Activated CD4-positive, CD25-positive, alpha-beta regulatory T cell (primary cell): Measurements from ENCODE around the gene TSHZ1.
A peak's percentile ranks its signal among the peaks of the same experiment; 100 is the strongest.

Experiments used
- DNase-seq, 4 experiments: peaks; one replicate each; lab custom pipeline; 2025; lab: John Stamatoyannopoulos, UW

The TSHZ1 gene

DNA sequence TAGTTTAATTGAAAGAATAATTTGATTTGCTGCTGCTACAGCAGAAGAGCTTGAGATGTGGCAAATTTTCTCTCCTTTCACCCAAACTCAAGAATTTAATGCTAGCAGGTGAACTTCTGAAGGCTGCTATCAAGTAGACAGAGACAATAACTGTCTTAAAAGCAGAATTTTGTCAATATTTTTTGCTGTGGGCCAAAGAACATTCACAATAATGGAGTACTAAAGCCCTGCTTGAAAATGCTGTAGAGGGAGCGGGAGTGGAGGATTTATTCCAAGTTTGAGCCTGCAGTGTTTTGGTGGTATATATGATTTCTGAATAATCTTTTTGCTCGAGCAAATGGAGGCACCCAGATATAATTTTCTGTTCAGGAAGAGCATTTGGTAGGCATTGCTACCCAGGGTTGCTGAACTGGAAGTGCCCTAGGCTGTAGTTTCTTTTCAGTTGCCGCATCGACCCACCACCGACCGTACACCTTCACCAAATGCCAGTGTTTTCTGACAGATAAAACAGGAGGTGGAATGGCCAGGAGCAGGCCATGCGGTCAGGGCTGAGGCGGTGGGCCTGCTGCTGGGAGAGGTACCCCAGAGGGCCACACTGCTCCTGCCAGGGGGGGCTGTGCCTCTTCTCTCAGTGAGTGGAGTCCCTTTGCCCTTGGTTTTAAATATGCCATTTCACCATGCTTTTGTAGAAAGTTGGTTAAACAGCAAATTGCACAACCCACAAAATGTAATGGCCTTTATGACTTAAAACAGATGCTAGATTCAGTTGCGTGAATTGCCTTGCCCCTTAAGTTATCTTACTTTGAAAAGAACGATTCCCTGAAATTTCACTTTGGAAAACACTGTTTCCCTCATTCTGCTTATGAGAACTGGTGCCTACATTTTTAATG is 36.4 kb downstream of the TSHZ1 start:
- DNase-seq: no peak

- no peak for DNase-seq
These were observed 37.2 kb downstream of the TSHZ1 start for GRCh38 chr18:75247611-75248421.

GRCh38 chr18:75248426-75249174 is 38.0 kb downstream of the TSHZ1 start:
- no peak for DNase-seq

DNA sequence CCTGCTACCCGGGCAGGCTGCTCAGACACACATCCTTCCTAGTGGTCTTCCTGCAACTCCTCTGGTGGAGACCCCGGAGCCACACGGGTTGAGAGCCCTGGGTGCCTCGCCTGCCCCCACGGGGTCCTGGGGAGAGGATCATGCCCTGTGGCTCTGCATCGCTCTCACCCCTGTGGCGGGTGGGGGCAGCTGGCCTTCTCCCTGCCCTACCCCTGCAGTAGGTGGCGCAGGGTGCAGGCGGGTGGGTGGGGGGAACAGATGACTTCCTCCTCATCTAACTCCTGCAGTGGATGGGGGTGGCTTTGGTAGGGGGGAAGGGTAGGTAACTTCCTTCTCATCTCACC is 38.5 kb downstream of the TSHZ1 start:
- no peak for DNase-seq

DNA sequence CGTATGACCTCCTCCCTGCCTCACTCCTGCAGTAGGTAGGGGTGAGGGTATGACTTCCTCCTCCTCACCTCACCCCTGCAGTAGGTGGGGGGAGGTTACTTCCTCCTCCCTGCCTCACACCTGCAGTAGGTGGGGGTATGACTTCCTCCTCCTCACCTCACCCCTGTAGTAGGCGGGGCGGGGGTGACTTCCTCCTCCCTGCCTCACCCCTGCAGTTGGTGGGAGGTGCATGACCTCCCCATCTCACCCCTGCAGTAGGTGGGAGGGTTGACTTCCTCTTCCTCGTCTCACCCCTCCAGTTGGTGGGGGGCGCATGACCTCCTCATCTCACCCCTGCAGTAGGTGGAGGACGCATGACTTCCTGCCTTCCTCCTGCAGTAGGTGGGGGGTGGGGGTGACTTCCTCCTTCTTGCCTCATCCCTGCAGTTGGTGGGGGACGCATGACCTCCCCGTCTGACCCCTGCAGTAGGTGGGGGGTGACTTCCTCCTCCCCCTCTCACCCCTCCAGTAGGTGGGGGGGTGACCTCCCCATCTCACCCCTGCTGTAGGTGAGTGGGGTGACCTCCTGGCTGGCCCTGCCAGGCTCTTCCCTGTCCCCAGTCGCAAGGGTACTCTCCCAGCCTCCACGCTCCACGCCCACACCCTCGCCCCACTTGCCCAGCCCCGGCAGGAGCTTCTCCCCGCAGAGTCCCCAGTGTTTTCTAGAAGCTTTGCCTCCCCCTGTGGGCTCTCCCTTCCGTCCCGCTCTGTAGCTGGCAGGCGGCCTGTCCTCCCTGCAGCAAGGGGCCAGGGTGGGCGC is 39.3 kb downstream of the TSHZ1 start:
- peak in 2 of 4 experiments; percentile 20 to 24 for DNase-seq

- DNase-seq: no peak
These were observed 39.8 kb downstream of the TSHZ1 start for GRCh38 chr18:75250471-75250821.

- DNase-seq: no peak
These were observed 40.9 kb downstream of the TSHZ1 start for GRCh38 chr18:75251466-75251865.

DNA sequence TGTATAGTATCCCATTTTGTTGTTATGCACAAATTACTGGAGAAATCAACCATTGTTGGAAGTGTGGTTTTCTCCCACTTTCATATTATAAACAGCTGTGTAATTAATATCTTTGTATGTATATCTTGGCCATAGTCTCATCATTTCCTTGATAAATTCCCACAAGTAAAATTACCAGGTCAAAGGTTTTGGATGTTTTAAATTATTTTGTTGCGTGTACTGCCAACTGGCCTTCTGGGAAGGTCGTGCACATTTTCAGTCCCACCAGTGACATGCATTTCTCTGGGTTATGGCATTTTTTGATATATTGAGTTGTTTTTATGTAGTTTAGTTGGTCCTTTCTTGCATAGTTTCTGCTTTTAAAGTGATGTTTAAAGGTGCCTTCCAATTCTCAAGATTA is 41.5 kb downstream of the TSHZ1 start:
- no peak for DNase-seq

- no peak for DNase-seq
These were observed 42.4 kb downstream of the TSHZ1 start for GRCh38 chr18:75253043-75253442.

- DNase-seq: no peak
These were observed 43.2 kb downstream of the TSHZ1 start for GRCh38 chr18:75253784-75254183.

GRCh38 chr18:75255094-75255493 is 44.5 kb downstream of the TSHZ1 start:
- DNase-seq: no peak

GRCh38 chr18:75256376-75256775 is 45.8 kb downstream of the TSHZ1 start:
- no peak for DNase-seq

GRCh38 chr18:75257605-75258004 is 47.0 kb downstream of the TSHZ1 start:
- no peak for DNase-seq

- no peak for DNase-seq
These were observed 51.0 kb downstream of the TSHZ1 start for GRCh38 chr18:75261430-75262223.

DNA sequence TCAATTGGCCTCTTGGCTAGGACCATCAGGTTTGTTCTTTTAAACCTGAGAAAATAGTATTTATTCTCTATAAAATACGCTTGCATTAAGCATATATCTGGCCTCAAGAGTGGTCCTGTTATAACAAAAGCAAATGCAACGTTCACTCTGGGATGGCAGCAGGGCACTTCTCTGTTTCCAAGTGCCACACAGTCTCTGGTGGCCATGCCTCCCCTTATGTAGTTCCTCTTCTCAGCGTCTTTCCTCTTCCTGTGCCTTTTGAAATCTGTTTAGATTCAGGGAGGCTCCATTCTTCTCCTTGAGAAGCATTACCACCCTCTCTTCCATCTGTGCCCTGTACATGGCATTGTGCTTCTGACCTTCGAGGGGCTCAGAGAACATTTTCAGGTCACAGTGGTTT is 51.9 kb downstream of the TSHZ1 start:
- DNase-seq: no peak

GRCh38 chr18:75264195-75264594 is 53.6 kb downstream of the TSHZ1 start:
- no peak for DNase-seq

- DNase-seq: no peak
These were observed 54.5 kb downstream of the TSHZ1 start for GRCh38 chr18:75264926-75265597.

- DNase-seq: no peak
These were observed 55.3 kb downstream of the TSHZ1 start for GRCh38 chr18:75265872-75266271.

DNA sequence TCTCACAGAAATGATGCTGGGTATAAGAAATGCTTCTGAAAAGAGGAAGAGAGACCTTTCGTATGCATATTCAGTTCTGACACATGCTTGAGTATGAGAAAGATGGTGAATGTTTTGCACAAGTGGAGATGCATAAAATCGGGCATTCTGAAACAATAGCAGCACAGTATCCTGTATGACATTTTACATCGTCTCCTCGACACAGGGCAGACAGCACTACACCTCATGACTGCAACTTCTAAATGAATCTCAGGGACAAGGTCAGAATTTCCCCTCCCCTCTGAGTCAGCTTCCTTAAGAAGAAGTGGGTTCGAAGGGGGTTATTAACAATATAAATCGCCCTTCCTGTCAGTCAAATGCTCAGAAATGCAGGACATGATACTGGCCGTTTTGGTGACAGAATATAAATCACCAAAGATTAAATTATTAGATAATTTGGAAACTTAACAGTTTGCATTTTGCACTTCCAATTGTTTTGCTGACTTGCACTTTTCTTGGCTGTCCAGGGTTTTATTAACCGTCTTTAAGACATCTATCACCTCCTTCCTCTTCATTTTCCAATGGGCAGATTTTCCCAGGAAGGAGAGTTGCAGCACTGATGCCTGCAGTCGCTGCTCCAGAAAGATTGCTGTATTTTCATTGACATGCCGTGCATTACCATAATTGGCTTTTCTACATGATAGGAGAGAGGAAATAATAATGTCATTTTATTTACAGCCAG is 57.2 kb downstream of the TSHZ1 start:
- DNase-seq: no peak

DNA sequence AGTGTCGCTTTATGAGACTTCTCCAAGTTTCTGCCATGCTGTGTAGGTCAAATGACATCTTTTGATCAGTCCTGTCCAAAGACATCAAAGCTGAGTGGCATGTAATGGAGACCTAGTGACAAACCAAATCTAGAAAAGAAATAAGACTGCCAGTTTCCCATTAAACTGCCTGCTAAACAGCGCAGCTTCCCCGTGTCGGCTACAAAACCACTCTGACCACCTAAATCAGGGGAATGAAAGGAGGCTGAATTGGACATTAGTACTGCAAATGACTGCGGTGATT is 57.7 kb downstream of the TSHZ1 start:
- DNase-seq: no peak
